Peyer's patch (tissue), 4 donors: ENCODE measurements around the gene FMN1.

Experiments
- POLR2A ChIP-seq, 2 donors: fragments of 450-650 bp; IDR thresholded peaks; one replicate each; pipeline ENCODE4 v1.5.1; 2017; ENCODE audit warnings: antibody characterized with exemption in 2 of 2, mild to moderate bottlenecking in 2 of 2, moderate library complexity in 2 of 2
- TF ChIP-seq, protein P1 (sequence below), 6 experiments: fragments of 450-650 bp in 4 of 6; fragments of 200-600 bp in 2 of 6; sonication (generic) in 1 of 6; IDR thresholded peaks; one replicate each; pipeline ENCODE4 v1.5.1; 2017 to 2019; ENCODE audit warnings: antibody characterized with exemption in 6 of 6, mild to moderate bottlenecking in 3 of 6, moderate library complexity in 1 of 6

DNA sequence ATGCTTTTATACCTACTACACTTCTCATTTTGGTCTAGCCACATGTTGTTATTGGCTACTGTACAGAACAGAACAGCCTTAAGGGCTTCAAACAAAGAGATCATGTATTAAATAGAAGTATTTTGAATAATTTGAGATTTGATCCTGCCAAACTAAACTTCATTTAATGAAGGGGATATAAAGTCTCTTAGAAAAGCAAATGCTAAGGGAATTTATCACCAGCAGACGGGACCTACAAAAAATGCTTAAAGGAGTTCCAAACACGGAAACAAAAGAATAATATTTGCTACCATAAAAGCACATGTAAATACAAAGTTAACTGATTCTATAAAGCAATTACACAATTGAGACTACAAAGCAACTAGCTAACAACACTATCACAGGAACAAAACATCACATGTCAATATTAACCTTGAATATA lies 23.6 kb upstream of the FMN1 start:
- TF ChIP-seq, protein P1, sequence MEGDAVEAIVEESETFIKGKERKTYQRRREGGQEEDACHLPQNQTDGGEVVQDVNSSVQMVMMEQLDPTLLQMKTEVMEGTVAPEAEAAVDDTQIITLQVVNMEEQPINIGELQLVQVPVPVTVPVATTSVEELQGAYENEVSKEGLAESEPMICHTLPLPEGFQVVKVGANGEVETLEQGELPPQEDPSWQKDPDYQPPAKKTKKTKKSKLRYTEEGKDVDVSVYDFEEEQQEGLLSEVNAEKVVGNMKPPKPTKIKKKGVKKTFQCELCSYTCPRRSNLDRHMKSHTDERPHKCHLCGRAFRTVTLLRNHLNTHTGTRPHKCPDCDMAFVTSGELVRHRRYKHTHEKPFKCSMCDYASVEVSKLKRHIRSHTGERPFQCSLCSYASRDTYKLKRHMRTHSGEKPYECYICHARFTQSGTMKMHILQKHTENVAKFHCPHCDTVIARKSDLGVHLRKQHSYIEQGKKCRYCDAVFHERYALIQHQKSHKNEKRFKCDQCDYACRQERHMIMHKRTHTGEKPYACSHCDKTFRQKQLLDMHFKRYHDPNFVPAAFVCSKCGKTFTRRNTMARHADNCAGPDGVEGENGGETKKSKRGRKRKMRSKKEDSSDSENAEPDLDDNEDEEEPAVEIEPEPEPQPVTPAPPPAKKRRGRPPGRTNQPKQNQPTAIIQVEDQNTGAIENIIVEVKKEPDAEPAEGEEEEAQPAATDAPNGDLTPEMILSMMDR (IDR thresholded peaks at IDR 0.05): no peak
- TF ChIP-seq POLR2A (IDR thresholded peaks at IDR 0.05): no peak
